ENCODE results near the gene WDR27.
"Not testable (repeated sequence)": the region's sequence is repeated elsewhere in the genome, so short reads cannot be mapped to it uniquely, and the experiment has no call there.

Gene WDR27

DNA sequence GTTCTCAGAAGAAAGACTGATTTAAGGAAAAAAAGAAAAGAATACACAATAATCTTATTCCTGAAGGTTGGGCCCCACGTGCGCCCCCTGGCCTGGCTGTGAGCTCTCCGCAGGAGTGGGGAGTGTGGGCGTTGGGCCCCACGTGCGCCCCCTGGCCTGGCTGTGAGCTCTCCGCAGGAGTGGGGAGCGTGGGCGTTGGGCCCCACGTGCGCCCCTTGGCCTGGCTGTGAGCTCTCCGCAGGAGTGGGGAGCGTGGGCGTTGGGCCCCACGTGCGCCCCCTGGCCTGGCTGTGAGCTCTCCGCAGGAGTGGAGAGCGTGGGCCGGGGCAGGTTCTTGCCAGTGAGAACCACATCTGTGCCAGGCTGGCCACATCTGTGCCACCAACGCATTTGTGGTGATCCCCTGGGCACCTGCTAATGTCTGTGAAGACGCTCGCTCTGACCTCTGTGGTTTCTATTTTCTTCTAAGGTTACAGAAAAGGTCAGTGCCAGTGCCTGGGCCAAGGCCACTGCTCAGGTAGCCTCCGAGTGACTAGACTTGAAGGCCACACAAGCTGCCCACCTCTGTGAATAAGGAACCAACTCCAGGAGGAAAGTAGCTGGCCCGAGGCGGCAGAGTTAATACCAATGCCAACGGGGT, 41.0 kb downstream of the WDR27 start:
- no peak for DNase-seq

DNA sequence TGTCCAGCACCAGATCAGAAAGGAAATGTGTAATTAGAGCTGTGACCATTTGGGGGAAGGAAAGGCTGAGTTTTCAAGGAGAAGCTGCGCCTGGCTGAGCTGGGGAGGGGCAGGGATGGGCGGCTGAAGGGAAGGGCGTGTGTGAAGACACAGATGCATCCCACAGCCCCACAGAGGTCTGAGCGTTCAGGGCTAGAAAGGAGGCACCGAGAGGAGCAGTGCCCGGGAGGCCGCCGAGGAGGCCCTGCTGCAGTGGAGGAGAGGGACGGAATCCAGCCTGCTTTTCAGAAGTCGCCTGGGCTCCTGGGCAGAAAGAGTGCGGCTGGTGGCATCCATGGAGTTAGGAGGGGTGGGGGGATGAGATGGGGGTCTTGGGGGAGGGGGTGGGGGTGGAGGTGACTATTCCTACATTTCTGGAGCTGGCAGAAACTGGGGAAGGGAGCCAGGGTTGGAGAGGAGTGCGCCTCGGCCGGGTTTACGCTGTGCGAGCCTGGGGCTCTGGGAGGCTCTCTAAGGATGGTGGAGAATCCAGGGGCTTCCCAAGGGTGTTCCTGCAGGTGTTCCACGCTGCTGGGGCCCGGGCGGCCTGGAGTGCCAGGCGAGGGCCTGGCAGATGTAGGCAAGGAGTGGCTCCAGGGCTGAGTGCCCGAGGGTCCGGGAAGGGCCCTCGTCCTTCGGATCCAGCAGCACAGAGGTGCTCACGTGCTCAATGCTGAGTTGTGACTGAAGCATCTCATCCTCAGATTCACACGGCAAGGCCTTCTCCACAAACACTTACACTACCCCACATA, 41.8 kb downstream of the WDR27 start:
- no peak for DNase-seq

DNA sequence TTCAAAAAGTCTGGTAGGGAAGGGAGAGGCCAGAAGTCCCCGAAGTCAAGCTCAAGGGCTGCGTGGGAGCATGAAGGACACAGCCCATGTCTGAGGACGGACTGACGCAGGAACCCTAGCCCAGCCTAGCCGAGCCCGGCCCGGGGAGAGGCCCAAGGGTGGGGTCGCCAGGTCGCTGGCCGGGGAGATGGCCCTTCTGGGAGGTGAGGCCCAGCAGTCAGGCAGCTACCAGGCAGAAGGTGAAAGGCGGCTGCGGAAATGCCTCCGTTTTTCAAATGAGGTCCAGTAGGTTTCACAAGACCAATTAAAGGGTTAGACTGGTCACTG, 44.6 kb downstream of the WDR27 start:
- DNase-seq = no peak

DNA sequence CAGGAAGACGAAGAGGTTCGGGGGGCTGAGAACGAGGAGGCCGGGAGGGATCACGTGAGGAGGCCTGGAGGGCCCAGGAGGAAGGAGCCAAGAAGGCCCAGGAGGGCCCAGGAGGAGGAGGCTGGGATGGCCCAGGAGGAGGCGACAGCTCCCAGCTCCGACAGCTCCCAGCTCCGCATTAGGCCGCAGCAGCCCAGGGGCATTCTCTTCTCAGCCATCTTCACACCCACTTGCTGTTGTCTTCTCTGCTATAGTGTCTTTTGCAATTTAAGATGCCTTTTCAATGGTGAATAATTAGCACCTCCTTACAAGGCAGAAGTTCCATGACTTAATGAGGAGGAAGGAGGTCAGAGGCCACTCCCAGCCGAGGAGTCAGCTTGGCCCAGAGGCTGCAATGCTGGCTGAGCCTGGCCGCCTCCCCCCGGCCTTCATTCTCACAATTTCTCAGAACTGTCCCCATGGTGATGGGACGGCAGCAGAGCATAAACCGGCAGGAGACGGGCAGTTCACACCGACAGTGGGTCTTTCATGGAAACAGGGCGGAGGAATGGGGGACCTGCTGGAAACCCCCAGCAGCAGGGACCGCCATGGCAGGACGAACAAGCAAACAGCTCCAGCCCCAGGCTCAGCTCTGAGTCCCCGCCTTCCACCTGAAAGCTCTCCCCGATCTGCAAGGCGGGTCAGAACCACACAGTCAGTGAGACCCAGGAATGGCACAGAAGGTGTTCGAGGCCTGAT, 45.1 kb downstream of the WDR27 start:
- DNase-seq = no peak

DNA sequence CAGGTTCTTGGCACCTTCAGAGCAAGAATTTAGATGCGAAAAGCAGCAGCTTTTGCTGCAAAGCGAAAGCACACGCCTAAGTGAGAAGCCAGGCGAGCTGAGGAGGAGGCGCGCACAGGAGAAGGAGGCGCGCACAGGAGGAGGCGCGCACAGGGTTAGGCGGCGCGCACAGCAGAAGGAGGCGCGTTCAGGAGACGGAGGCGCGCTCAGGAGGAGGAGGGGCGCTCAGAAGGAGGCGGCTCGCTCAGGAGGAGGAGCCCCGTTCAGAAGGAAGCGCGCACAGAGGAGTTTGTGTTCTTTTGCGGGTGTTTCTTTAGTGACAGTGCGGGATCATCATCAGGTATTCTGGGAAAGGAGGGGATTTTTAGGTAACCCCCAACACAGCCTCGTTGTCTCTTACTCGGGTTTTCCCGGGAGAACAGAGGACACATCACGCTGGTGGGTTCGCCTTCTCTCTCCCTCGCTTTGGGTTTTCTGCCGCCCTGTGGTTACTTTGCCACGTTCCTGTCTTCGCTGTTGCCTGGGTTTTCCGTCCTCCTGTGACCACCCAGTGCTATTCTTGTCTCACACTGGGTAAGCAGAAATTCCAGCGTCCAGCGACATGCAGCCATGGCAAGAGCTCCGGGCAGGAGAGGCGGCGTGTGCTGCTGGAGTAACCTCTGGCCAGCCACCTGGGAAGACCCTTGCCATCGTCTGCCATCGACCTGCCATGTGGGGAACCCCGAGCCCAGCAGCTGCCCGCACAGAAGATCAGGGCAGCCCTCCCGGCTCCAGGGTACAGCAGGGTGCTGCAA, 47.0 kb downstream of the WDR27 start:
- peak; percentile 63 for DNase-seq

DNA sequence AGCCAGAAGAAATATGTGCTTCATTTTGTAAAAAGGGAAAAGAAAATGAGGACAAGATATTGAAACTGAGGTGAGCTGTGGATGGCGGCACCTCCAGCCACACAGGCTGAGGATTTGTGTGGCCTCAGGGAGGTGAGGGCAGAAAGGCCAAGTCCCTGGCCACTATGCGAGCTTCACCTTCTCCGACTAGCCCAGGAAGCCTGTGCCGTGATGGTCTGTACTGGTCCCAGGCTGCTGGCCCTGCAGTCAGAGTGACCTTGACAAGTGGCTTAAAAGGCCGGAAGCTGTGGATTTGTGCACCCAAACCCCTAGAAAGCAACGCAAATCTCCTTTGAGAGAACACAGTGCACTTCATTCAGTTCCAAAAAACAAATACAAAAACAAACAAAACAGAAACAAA, 48.1 kb downstream of the WDR27 start:
- no peak for DNase-seq

DNA sequence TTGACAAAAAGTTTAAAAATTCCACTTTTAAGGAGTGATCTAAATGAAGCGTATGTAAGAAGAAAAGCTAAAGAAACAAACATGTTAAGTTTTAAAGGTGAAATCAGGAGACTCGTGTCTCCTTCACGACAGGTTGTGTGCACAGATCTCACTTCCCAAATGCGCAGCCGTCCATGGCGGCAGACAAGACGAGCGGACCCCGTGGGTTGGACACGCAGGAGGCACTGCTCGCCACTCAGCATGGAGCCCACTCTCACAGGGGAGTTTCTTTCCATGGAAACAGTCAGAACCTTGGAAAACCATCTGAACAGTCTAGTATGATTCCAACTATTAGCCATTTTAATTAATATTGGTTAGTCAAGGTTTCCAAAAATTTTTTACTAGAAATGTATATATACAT, 48.9 kb downstream of the WDR27 start:
- no peak for DNase-seq

DNA sequence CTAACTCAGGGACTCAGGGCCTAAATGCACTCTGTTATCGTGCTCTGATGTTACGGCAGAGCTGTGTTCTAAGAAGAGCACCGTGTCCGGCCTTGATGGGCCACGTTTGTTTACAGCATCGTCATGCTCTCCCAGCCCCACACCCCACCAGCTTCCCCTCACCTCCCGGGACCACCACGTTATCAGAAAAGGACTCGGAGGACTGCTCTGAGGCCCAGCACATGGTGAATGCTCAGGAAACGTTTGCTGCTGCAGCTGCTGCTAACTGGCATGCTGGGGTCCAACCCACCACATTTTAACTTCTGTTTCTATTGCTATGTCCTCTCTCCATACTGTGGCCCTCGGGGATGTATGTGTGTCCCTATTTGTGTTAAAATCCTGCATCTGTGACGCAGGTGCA, 50.3 kb downstream of the WDR27 start:
- DNase-seq = no peak

DNA sequence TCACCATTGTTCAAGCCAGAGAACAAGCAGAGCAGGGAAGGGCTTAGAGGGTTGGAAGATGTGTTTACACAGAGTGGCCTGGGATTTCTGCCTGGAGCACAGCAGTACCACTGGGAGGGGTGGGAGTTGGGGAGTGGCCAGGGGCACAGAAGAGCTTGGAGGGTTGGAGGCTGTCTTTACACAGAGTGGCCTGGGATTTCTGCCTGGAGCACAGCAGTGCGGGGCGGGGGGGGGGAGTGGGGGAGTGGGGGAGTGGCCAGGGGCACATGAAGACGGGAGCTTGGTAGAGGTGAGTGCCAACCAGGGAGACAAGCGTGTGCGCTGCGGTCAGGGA, 50.9 kb downstream of the WDR27 start:
- no peak for DNase-seq

DNA sequence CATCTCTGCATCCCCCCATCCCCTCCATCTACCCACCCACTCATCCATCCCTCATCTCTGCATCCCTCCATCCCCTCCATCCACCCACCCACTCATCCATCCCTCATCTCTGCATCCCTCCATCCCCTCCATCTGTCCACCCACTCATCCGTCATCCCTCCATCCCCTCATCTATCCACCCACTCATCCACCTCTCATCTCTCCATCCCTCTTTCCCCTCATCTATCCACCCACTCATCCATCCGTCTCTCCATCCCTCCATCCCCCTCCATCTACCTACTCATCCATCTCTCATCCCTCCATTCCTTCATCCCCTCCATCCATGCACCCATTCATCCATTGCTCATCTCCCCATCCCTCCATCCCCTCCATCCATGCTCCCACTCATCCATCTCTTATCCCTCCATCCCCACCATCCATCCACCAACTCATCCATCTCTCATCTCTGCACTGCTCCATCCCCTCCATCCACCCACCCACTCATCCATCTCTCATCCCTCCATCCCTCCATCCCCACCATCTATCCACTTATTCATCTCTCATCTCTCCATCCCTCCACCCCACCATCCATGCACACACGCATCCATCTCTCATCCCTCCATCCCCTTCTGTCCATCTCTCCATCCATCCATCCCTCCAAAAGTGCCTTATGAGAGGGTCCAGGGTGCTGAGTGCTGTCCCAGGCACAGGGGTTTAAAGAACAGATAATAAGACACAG, 51.4 kb downstream of the WDR27 start:
- DNase-seq = no peak

DNA sequence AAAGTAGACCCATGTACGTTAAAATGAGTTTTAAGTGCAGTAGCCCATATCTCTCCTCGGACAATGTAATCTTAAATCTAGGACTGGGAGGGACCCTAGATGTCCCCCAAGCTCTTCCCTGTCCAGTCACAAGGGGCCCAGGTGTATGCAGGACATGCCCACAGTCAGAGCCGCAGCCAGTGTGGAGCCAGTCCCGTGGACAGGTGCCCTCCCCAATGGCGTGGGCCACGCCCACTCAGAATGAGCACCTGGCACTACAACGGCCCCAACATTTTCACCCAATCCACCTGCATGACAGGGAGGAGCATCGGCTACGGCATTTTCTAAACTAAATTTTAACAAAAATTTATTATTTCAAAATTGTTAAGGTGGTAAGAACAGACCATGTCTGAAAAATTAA, 53.2 kb downstream of the WDR27 start:
- DNase-seq = no peak

DNA sequence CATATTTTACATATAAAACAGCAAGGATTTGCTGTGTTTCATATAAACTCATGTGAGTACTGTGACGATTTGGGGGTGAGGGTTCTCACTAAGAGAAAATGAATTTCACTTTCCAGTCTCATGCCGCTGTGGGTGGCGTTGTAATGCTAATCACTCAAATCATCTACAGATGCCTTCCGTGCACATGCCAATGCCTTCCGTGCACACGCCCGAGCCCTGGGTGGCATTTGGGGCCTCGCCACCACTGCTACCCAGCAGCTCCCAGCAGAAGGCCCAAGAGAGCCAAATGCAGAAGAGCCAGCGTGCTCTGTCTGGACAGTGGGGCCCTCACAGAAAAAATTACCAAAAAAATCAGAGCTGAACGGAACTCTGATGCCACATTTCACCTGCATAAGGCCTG, 53.7 kb downstream of the WDR27 start:
- no peak for DNase-seq

DNA sequence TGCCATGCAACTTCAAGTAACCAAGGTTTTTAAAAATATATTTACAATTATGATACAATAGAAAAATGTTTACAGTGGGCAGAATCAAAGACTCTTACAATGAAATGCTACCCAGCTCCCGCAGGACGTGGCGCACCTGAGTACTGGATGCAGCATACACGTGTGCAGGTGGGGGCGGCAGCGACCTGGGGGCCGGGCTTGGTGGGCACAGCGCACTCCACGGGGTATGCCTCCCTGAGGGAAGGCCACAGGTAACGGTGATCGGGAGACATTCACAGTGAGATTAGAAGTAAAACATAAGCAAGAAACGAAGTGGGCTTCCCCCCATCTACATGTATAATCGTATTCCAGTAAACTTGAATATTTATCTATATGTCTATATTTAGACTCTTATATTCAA, 54.2 kb downstream of the WDR27 start:
- DNase-seq = no peak

DNA sequence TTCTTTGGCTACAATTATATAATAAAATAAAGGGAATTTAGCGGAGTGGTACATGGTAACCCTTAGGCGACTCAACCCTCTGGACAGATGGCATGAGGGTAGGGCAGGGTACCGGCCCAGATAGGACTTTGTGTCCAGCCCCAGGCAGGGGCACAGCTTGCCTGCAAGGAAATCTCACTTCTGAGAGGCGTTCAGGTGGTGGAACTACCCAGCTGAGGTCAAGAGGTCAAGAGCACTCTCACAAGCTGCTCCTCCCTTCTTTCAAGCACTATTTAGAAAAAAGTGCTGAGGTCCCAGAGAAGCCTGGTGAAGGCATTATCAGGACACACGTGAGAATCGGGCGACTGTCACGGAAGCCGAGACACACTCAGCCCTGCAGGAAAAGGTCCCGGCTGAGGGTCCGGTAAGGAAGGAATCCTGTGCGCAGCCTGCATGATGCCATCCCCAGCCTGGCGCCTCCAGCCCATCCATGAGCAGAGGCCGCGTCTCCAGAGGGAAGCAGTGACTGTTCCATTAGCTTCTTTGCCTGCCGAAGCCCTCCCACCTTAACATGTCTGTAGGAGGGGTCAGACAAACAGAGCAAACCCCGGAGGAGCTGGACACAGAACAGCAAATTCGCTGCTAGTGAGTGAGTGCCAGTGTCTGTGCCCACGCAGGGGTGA, 54.8 kb downstream of the WDR27 start:
- no peak for DNase-seq

DNA sequence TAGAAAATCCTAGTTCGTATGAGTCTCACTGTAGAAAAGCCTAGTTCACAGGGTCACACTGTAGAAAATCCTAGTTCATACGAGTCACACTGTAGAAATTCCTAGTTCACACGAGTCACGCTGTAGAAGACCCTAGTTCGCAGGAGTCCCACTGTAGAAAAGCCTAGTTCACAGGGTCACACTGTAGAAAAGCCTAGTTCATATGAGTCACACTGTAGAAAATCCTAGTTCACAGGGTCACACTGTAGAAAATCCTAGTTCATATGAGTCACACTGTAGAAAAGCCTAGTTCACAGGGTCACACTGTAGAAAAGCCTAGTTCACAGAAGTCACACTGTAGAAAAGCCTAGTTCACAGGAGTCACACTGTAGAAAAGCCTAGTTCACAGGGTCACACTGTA, 56.4 kb downstream of the WDR27 start:
- DNase-seq = not testable (repeated sequence)

DNA sequence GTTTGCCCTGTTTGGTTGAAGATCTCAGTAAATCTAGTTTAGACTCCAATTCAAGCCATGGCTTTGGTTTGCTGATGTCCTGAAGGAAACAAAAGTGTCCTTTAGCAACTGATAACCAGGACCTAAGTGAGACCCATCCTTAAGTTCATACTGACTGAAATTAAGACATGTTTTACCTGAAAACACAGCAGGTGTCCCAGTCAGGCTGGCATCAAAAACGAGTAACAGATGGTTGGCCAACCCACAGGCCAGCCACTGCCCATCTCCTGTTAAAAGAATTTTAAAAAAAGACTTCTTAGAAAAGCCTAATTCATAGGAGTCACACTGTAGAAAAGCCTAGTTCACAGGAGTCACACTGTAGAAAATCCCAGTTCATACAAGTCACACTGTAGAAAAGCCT, 58.3 kb downstream of the WDR27 start:
- DNase-seq = no peak

DNA sequence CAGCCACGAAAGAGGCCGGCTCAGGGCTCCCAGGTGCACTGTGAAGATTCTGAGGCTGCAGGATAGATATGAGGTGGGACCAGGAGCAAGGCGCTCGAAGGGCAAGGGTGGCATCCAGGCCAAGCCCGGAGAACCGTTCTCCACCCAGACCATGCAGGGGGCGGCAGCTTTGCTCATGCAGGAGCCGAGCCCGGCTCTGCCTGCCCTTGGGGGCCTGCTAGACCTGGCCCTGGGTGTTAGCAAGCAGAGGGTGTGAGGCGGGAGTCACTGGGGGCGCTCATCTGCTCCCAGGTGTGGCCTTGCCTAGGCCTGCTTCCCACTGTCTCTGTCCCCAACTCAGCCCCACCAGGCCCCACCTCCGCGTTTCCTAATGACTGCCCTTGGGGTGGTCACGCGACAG, 59.4 kb downstream of the WDR27 start:
- no peak for DNase-seq

DNA sequence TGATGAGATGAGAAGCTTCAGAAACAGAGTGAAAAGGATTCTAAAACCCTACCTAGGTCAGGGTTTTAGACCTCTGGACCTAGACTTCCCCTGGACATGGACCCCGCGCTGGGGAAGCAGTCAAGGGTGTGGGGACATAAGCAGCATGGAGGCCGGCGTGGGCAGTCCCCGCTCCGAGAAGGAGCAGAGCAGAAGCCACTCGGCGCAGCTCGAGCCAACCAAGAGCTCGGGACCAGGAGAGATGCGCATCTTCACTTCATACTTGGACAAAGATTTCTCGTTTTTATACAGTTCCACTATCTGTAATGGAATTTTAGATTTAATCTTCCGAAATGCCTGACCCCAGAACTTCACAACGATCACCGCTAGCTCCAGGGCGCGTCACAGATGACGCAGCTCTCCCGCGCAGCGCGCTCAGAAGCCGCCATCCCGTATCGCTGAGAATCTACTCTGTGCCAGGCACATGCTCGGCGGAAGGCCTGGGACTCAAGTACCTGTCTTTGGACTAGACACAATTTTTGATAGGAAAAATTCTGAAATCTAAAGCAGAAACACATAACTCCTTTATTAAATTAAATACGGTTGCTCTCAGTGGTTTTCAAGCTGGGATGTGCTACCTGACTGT, 60.3 kb downstream of the WDR27 start:
- no peak for DNase-seq

DNA sequence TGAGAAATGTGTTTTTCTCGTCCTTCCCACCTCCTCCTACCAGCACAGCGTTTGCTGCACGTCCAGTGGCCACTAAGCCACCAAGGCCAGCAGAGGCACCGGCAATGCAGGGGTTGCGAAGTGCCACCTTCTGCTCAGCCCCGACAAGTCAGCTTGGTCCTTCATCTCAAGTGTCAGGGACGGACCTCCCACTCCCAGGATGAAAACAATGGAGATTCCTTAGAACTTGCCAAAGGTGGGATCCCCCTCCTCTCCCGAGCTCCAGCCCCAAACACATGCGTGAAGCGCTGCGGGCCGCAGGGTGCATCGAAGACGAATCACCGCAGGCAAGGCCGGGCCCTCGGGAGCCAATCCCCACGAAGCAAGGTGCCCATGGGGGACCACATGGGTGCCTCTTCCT, 60.8 kb downstream of the WDR27 start:
- DNase-seq = no peak

DNA sequence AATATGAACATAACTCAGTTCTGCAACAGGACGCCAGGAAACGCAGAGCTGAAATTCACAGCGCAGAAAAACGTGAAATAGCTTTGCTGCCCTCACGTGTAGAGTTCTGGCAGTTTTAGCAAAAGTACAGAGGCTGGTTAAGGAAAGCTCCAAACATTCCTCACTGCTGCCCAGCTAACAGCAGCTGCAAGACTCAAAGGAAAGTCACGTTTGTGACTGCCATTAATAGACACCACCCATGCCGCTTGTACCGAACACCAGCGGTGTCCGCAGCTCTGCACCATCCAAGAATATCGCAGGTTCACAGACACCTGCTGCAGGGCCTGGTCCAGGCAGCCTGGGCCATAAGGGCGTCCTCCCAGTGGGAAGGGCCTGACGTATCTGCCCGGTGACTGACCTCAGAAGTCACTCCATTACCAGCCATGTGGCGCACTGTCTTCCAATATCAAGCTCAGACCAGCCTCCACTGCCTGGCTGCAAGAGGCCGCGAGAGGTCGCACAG, 61.4 kb downstream of the WDR27 start:
- no peak for DNase-seq

DNA sequence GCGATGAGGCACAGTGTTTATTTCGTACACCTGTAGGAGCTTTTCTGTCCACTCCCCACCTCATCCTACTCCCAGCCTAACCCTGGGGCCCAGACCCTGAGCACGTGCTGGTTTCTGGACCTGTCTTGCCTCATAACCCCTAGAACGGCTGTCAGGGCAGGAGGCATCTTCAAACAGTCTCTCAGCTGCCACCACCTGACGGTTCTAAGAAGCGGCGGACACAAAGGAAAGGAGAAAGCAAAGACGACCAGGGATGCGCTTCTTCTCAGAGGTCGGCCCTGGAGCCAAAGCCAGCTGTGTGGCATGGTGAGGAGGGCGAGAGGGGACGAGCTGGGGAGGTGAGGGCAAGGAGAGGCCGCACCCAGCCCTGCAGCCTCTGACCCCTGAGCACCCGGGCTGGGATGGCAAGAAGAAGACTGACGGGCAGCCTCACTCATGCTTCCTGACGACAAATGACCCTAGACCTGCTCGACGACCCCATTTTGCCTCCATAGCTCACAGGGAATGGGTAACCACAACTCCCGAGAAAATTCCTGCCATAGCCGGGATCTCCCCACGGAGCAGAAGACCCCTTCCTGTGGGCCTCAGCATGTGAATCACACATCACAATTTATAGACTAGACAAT, 62.1 kb downstream of the WDR27 start:
- no peak for DNase-seq
